GDM1 (cell line): ENCODE measurements around the gene FOXR1.
A peak's percentile ranks its signal among the peaks of the same experiment; 100 is the strongest.
"Not testable (repeated sequence)": the region's sequence is repeated elsewhere in the genome, so short reads cannot be mapped to it uniquely, and the experiment has no call there.

Experiments
- DNase-seq: peaks from one replicate; lab custom pipeline; 2025; lab: John Stamatoyannopoulos, UW

FOXR1 gene

DNA sequence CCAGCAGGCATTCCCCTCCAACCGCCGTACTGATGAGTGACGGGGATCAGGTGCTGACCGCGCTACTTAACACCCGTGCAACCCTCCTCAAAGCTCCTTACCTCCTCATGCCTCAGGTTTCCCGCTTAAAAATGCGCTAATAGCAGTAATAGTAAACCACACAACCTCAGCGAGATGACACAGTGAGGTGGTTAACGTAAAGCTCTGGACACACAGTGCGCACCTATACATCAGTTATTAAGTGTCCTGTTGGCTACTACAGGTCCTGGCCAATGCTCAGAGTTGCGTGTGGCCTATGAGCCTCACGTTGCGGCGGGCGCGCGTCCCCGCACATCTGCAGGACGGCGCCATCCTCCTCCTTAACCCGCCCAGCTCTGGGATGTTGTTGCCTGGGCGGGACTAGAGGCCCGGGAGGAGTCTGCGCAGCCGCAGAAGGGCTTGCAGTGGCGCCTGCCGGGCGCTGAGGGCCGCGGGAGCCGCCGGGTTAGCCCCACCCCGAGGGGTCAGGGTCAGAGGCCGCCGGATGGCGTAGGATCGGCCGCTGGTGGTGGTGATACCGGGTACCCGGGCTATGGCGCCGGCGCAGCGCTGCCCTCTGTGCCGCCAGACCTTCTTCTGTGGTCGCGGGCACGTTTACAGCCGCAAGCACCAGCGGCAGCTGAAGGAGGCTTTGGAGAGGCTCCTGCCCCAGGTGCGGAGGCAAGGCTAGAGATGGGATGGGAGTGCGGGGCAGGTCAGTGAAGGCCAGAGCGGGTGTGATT is 26.2 kb downstream of the FOXR1 start, which contains the start of gene CENATAC:
Gene CENATAC, plus strand, starts transcription at position 512 of the 761 bp plus-strand sequence. Its CDS starts 60 bp downstream, at position 572.
- peak; percentile 86 for DNase-seq

DNA sequence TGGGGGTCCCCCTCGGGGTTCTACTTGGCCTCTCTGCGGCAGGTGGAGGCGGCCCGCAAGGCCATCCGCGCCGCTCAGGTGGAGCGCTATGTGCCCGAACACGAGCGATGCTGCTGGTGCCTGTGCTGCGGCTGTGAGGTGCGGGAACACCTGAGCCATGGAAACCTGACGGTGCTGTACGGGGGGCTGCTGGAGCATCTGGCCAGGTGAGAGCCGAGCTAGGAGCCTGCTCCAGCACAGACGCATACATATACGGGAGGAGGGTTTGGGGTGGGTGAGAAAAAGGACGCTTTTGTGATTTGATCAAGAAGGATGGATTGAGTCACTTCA is 26.8 kb downstream of the FOXR1 start:
- DNase-seq: no peak

GRCh38 chr11:118998822-118999221 is 27.3 kb downstream of the FOXR1 start:
- no peak for DNase-seq

DNA sequence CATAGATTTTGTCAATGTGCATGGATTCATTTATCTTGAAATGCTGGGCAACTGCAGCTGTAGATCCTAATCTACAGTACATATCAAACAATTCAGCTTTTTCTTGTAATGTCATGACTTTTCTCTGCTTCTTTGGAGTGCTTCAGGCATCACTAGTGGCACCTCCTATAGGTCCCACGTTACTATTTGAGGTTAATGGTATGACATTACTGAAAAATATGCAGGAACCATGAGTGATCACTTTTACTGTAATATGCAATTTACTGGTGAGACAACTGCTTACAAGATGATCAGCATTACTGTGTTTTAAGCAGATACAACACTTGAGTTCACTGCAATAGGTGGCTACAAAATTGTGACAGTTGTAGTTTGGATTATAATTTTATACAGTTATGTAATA is 29.3 kb downstream of the FOXR1 start:
- DNase-seq: no peak

DNA sequence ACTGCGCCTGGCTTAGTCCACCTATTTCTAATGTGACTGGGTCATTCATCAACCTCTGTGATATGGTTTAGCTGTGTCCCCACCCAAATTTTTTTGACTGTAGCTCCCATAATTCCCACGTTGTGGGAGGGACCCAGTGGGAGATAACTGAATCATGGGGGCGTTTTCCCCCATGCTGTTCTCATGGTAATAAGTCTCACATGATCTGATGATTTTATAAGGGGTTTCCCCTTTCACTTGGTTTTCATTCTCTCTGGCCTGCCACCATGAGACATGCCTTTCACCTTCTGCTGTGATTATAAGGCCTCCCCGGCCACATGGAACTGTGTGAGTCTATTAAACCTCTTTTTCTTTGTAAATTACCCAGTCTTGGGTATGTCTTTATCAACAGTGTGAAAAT is 35.1 kb downstream of the FOXR1 start:
- no peak for DNase-seq

DNA sequence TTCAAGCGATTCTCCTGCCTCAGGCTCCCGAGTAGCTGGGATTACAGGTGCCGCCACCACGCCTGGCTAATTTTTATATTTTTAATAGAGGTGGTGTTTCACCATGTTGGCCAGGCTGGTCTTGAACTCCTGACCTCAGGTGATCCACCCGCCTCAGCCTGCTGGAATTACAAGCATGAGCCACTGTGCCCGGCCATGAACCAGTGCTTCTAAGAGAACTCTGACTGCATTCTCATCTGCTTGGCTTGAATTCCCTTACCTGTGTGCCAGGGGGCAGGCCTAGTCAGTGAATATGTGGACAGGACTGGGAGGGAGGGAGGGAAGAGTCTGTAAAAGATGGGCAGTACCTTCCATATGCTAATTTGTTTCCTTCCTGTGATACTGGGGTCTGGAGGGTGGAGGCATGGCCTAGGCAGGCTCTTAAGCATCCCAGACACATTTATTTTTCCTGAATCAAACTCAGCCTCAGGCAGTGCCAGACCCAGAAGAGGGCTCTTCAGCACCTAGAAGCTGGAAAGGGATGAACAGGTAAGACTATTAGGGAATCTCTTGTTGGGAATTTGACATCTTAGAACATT is 40.0 kb downstream of the FOXR1 start:
- DNase-seq: no peak

- DNase-seq: no peak
These were observed 41.1 kb downstream of the FOXR1 start for GRCh38 chr11:119012629-119013170.

- no peak for DNase-seq
These were observed 42.8 kb downstream of the FOXR1 start for GRCh38 chr11:119014209-119014924.

DNA sequence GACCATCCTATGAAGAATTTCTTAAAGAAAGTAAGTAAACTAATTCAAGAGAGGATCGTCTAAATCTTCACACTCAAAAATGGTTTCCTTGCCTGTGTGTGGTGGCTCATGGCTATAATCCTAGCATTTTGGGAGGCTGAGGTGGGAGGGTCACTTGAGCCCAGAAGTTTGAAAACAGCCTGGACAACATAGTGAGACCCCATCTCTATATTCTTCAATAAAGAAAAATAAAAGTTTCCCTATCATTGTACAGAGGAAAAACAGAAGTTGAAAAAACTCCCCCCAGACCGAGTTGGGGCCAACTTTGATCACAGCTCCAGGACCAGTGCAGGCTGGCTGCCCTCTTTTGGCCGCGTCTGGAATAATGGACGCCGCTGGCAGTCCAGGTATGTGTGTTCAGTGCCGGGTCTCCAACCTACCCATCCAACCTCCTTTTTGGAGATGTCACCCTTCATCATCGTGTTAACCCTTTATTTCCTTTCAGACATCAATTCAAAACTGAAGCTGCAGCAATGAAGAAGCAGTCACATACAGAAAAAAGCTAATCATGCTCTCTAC is 43.6 kb downstream of the FOXR1 start:
- no peak for DNase-seq

GRCh38 chr11:119016216-119017009 is 44.9 kb downstream of the FOXR1 start:
- no peak for DNase-seq

DNA sequence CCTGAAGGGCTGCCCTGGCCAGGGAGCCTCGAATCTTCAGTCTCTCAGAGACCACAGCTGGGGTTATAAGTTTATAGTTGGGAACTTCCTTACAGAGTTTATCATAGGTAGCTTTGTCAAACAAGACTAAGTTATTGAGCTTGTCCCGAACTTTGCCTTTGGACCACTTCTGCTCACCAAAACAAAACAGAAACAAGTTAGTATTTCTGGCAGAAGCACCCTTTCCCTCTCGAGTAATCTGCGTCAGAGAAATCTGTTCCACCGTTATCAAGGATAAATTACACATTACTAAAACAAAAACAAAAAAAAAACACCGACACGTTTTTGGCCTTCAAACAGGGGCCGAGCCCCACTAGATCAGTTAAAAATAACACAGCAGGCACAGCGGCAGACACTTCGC is 45.8 kb downstream of the FOXR1 start:
- DNase-seq: not testable (repeated sequence)

GRCh38 chr11:119018074-119018938 is 46.7 kb downstream of the FOXR1 start, which contains the start of the genes RPS25 and TRAPPC4:
TSS of gene RPS25 (minus strand) at chr11:119018343. CDS start at chr11:119018284, 59 bp downstream.
TSS of gene TRAPPC4 (plus strand) at chr11:119018766. CDS start at chr11:119018796, 30 bp downstream.
- peak; percentile 95 for DNase-seq

DNA sequence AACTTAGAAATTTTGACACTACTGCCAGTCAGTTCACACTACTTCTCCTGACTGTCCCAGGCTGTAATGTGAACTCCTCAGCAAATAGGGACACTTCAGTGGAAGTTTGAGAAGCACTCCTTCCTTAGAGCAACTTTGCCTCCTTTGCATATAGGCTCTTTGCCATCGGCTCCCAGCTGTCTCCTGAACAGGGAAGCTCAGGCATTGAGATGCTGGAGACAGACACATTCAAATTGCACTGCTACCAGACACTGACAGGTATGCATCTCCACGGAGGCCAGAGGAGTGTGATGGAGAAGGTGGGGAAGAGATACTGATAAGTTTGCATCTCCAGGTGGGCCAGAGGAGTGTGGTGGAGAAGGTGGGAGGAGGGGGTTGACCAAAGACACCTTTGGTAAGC is 48.4 kb downstream of the FOXR1 start:
- no peak for DNase-seq

DNA sequence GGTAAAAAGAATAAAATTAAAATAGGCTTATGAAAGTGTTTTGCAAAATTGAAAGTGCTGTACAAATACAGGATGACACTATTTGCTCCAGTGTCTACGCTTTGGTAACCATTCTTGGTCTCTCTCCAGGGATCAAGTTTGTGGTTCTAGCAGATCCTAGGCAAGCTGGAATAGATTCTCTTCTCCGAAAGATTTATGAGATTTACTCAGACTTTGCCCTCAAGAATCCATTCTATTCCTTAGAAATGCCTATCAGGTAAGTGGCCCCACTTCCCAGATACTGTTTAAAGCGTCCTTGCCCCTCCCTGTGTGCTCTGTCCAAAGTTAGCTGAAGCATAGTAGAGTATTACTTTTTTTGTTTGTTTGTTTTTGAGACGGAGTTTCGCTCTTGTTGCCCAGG is 50.1 kb downstream of the FOXR1 start:
- no peak for DNase-seq

DNA sequence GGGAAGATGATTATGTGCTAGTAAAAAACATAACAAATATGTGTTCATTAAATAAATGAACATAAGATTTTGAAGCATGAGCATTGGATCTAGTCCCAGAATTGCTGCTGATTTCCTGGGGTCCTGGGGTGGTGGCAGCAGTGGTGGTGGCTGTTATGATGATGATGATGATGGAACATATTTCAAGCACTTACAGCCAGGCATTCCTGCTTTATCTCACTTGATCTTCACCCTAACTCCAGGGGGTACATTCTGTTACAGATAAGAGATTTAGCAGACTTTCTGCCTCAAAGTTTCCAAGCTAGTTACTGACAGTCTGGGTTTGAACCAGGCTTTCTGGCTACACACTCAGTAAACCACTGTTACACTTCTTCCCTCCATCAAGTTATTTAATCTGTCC is 52.2 kb downstream of the FOXR1 start:
- no peak for DNase-seq

GRCh38 chr11:119024430-119025098 is 53.0 kb downstream of the FOXR1 start:
- DNase-seq: no peak

- DNase-seq: no peak
These were observed 53.5 kb downstream of the FOXR1 start for GRCh38 chr11:119025099-119025473.

- no peak for DNase-seq
These were observed 54.0 kb downstream of the FOXR1 start for GRCh38 chr11:119025541-119025940.

GRCh38 chr11:119025978-119026766 is 54.6 kb downstream of the FOXR1 start:
- no peak for DNase-seq
